Endothelial cell (in vitro differentiated cells): Measurements from ENCODE around the gene SHOX. TPM values are rescaled to one million over a fixed set of nuclear protein-coding genes. Genes with fewer than 3 reads are reported as not detected.
A peak's percentile ranks its signal among the peaks of the same experiment; 100 is the strongest.

Experiments
- DNase-seq: peaks from one replicate; pipeline ENCODE4 v3.0.0; 2021; ENCODE audit warnings: low spot score
- H3K27ac Mint-ChIP-seq: one replicate; pipeline ENCODE4 v1.8.0; 2021; ENCODE audit warnings: mixed read lengths, inconsistent platforms; ENCODE audit not compliant: unreplicated experiment
- H3K27me3 Mint-ChIP-seq: one replicate; pipeline ENCODE4 v1.8.0; 2021; ENCODE audit warnings: mild to moderate bottlenecking, moderate library complexity, mixed read lengths, inconsistent platforms; ENCODE audit not compliant: unreplicated experiment
- H3K36me3 Mint-ChIP-seq: one replicate; pipeline ENCODE4 v1.8.0; 2021; ENCODE audit warnings: mild to moderate bottlenecking, low read depth, mixed read lengths, inconsistent platforms; ENCODE audit not compliant: unreplicated experiment
- H3K4me1 Mint-ChIP-seq: one replicate; pipeline ENCODE4 v1.8.0; 2021; ENCODE audit warnings: mild to moderate bottlenecking, mixed read lengths, inconsistent platforms; ENCODE audit not compliant: unreplicated experiment
- H3K4me3 Mint-ChIP-seq: one replicate; pipeline ENCODE4 v1.8.0; 2021; ENCODE audit warnings: mild to moderate bottlenecking, mixed read lengths, inconsistent platforms; ENCODE audit not compliant: unreplicated experiment
- H3K9me3 Mint-ChIP-seq: one replicate; pipeline ENCODE4 v1.8.0; 2021; ENCODE audit warnings: mixed read lengths, inconsistent platforms; ENCODE audit not compliant: unreplicated experiment
- CTCF ChIP-seq: fragments of 200-600 bp; sonication (generic); IDR thresholded peaks from one replicate; pipeline ENCODE4 v1.5.0; 2021; ENCODE audit warnings: antibody characterized with exemption; ENCODE audit not compliant: unreplicated experiment
- total RNA-seq: library from RNA; stranded (reverse); fragmentation: NEBNext Ultra II Directional; extraction: Animal tissue kit (Norgen Biotek cat#: 25700); gene quantifications from one replicate; pipeline ENCODE4 v1.2.1, GENCODE V29; 2021; ENCODE audit not compliant: unreplicated experiment

SHOX gene
- total RNA-seq, 1 donor from 2014 or later = not detected

- Mint-ChIP-seq H3K4me3 (no peak overlapping the region), H3K36me3 (peaks cover 39% of the 10 kb centered on the region), H3K27ac (no peak overlapping the region), H3K4me1 (no peaks in the 10 kb centered on the region), H3K27me3 (peaks cover 19% of the 10 kb centered on the region), H3K9me3 (peaks cover 60% of the 10 kb centered on the region)
- DNase-seq = no peak
- TF ChIP-seq CTCF = no peak
Observed at GRCh38 chrX:675955-676295, 45.3 kb downstream of the SHOX start.

- H3K4me1 Mint-ChIP-seq = no peaks in the 10 kb centered on the region
- no peak for DNase-seq
- peaks cover 67% of the 10 kb centered on the region for H3K9me3 Mint-ChIP-seq
- no peak for TF ChIP-seq CTCF
- peaks cover 48% of the 10 kb centered on the region for H3K36me3 Mint-ChIP-seq
- H3K27me3 Mint-ChIP-seq = peaks cover 20% of the 10 kb centered on the region
- no peak overlapping the region for H3K27ac Mint-ChIP-seq
- no peak overlapping the region for H3K4me3 Mint-ChIP-seq
Observed at GRCh38 chrX:677376-677775, 46.8 kb downstream of the SHOX start.

GRCh38 chrX:679291-679979, 48.8 kb downstream of the SHOX start:
- H3K27ac Mint-ChIP-seq = no peak overlapping the region
- DNase-seq = no peak
- H3K4me3 Mint-ChIP-seq = peak overlapping the region; percentile 47
- H3K9me3 Mint-ChIP-seq = peaks cover 64% of the 10 kb centered on the region
- H3K36me3 Mint-ChIP-seq = peaks cover 46% of the 10 kb centered on the region
- H3K27me3 Mint-ChIP-seq = peaks cover 13% of the 10 kb centered on the region
- no peaks in the 10 kb centered on the region for H3K4me1 Mint-ChIP-seq
- no peak for TF ChIP-seq CTCF

GRCh38 chrX:680062-680461, 49.5 kb downstream of the SHOX start:
- Mint-ChIP-seq H3K36me3 (peaks cover 43% of the 10 kb centered on the region), H3K27ac (no peak overlapping the region), H3K9me3 (peaks cover 58% of the 10 kb centered on the region), H3K27me3 (peaks cover 13% of the 10 kb centered on the region), H3K4me1 (no peaks in the 10 kb centered on the region), H3K4me3 (no peak overlapping the region)
- TF ChIP-seq CTCF = no peak
- DNase-seq = no peak

- peaks cover 53% of the 10 kb centered on the region for H3K9me3 Mint-ChIP-seq
- peaks cover 17% of the 10 kb centered on the region for H3K27me3 Mint-ChIP-seq
- no peak for DNase-seq
- H3K4me3 Mint-ChIP-seq = no peak overlapping the region
- peaks cover 42% of the 10 kb centered on the region for H3K36me3 Mint-ChIP-seq
- TF ChIP-seq CTCF = no peak
- H3K4me1 Mint-ChIP-seq = no peaks in the 10 kb centered on the region
- no peak overlapping the region for H3K27ac Mint-ChIP-seq
Observed at GRCh38 chrX:681989-682388, 51.4 kb downstream of the SHOX start.
